Uterus (tissue), 2 donors: ENCODE data around the gene CTCF.

ENCODE experiments used
- POLR2A ChIP-seq, 2 donors: fragments of 450-650 bp; IDR thresholded peaks; one replicate each; pipeline ENCODE4 v1.6.1; 2016; ENCODE audit warnings: antibody characterized with exemption in 2 of 2, mild to moderate bottlenecking in 1 of 2, moderate library complexity in 1 of 2
- TF ChIP-seq, protein P1 (sequence below), 4 experiments: fragments of 200-600 bp in 2 of 4; fragments of 450-650 bp in 2 of 4; sonication (generic) in 2 of 4; IDR thresholded peaks; one replicate each; pipeline ENCODE4 v1.5.1; 2016 to 2019; ENCODE audit warnings: antibody characterized with exemption in 4 of 4, mild to moderate bottlenecking in 2 of 4, moderate library complexity in 1 of 4

DNA sequence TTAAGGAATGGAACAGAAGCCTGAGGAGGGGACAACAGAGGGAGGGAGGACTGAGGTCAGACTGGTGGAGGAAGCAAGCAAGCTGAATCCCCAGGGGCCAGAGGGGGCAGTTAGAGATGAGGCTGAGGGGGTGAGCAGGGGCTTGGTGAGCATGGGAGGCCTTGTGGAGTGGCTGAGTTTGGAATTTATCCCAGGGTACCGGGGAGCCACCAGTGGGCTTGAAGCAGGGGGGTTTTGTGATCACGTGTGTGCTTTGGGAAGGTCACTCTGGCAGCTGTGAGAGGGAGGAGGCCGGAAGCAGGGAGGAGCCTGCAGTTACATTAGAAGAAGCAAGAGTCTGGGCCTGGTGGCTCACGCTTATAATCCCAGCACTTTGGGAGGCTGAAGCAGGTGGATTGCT lies 9.8 kb upstream of the CTCF start:
- TF ChIP-seq POLR2A (IDR thresholded peaks at IDR 0.05): no peak
- TF ChIP-seq, protein P1, sequence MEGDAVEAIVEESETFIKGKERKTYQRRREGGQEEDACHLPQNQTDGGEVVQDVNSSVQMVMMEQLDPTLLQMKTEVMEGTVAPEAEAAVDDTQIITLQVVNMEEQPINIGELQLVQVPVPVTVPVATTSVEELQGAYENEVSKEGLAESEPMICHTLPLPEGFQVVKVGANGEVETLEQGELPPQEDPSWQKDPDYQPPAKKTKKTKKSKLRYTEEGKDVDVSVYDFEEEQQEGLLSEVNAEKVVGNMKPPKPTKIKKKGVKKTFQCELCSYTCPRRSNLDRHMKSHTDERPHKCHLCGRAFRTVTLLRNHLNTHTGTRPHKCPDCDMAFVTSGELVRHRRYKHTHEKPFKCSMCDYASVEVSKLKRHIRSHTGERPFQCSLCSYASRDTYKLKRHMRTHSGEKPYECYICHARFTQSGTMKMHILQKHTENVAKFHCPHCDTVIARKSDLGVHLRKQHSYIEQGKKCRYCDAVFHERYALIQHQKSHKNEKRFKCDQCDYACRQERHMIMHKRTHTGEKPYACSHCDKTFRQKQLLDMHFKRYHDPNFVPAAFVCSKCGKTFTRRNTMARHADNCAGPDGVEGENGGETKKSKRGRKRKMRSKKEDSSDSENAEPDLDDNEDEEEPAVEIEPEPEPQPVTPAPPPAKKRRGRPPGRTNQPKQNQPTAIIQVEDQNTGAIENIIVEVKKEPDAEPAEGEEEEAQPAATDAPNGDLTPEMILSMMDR (IDR thresholded peaks at IDR 0.05): no peak
